Posterior vena cava (tissue), 2 donors: Measurements from ENCODE around the gene TNFSF4. TPM values are rescaled to one million over a fixed set of nuclear protein-coding genes. Genes with fewer than 3 reads are reported as not detected.
"Not testable (repeated sequence)": the region's sequence is repeated elsewhere in the genome, so short reads cannot be mapped to it uniquely, and the experiment has no call there.

Experiments used
- DNase-seq: peaks from one replicate; pipeline ENCODE4 v3.0.0-alpha.2; 2020; ENCODE audit warnings: low spot score
- intact Hi-C, 2 donors: fragments of 100-400 bp; cut with DNase I; formaldehyde crosslinking; loops; one replicate each; pipeline versions ENCODE4 v1.14.1 to v1.14.2; 2022 to 2023
- long read RNA-seq, 2 donors: library from polyadenylated mRNA; unstranded; transcript quantifications; one replicate each; pipeline ENCODE4 v2.0.0, GENCODE V29; 2020 to 2021
- total RNA-seq, 2 donors: library from RNA; stranded (reverse); fragmentation: NEBNext Ultra II Directional; extraction: Animal tissue kit (Norgen Biotek cat#: 25700); gene quantifications; one replicate each; pipeline ENCODE4 v1.2.1, GENCODE V29; 2021
- donor health status: DM: yes; HTN: yes; CAD: no.
- donor health status: DM: yes; HTN: yes; CAD: no.

TNFSF4 gene
- 1 to 10 TPM in 1 of 2 donors, under 1 TPM in 1; 0.57 to 1.2 TPM for total RNA-seq
- long read RNA-seq, donor 1, result 0 reads
- long read RNA-seq, donor 2, result 0 reads

GRCh38 chr1:173206816-173207568, at the start of gene TNFSF4:
Gene TNFSF4, minus strand, starts transcription at chr1:173207331. Its CDS starts 155 bp downstream, at chr1:173207176.
- intact Hi-C loops, result loop anchor here in 1 of 2 donors (5.0 to 10.0 kb wide), 2 partner anchors 390 to 462 kb away; no protein-coding TSS in a partner anchor
- no peak for DNase-seq

DNA sequence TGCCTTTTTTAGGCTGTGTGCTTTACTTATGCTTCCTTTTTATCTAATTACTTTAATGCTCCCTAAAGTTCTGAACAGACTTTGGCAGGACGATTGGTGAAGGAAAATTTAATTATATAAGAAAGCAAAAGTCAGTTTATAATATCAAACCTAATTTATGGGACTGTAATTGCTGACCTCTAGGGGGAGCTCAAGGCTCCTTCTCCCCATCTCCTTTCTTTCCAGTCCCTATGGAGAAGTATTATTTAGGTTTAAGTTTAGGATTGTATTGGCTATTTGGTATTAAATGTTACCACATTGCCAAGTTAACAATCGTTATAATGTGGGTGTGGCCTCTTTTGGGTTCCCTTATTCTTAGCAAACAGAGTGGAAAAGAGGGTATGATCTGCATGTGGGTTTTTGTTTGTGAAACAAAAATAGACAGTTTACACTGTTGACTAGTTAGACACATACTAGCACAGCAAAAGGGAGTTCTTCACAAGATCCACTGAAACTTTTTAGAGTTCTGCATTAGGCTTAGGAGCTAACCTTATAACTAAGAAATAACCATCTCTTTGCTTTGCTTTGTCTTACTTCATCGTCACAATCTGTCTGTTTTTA, 48.2 kb upstream of the TNFSF4 start:
- intact Hi-C loops, result no loop called here
- no peak for DNase-seq

DNA sequence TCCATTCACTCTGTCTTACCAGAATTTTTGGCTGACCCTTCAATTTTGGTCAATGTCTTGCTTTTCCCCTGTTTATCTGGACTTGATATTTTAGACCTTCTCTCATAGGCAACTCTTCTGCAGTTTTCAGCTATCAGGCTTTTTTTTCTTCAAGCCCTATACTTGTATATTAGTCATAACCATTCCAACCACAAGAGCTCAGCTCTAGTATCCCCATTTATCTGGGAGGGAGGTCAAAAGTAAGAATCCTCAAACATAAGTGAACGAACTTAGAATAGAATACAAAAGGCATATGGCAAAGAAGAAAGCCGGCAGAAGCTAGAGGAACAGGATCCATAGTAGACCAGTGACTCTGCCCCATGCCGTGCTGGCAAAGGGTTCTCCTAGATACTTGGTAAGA, 45.9 kb upstream of the TNFSF4 start:
- intact Hi-C loops, result no loop called here
- DNase-seq, result no peak

DNA sequence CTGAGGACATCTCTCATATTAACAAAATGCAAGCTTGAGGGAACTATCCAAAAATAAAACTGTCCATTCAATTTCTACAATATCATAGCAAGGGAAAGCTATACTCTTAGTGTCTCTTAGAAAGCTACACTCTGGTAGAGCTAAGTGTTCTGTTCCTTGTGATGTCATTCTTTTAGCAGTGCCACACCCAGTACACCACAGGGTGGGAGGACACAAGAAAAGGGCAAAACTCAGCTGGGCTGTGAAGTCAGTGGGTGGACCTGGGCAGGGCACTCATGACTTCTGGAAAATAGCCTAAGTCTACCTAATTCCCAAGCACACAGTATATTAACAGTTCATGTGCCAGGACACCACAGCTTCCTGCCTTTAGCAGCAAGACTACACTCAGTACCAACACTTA, 42.2 kb upstream of the TNFSF4 start:
- no peak for DNase-seq
- intact Hi-C loops, result no loop called here

DNA sequence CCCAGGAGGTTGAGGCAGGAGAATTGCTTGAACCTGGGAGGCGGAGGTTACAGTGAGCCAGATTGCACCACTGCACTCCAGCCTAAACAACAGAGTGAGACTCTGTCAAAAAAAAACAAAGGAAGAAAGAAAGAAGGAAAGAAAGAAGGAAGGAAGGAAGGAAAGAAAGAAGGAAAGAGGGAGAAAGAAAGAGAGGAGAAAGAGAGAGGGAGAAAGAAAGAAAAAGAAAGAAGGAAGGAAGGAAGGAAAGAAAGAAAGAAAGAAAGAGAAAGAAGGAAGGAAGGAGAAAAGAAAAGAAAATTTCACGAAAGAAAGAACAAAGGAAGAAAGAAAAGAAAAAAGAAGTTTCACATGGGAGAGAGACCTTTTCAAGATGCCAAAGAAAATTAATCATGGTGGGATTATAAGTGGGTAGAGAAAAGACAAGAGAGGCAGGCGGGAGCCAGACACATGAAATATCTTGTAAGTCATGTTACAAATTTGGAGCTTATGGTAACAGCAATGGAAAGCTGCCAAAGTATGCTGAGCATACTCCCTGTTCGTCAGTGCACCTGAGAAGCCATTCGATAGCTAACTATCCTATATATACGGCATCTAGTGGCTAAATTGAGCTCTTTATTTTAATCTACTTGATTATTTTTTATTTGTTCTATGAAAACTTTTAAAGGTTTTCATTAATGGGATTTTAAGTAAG, 41.3 kb upstream of the TNFSF4 start:
- intact Hi-C loops, result no loop called here
- no peak for DNase-seq

GRCh38 chr1:173245892-173246291, 38.8 kb upstream of the TNFSF4 start:
- intact Hi-C loops, result no loop called here
- no peak for DNase-seq

GRCh38 chr1:173243300-173243699, 36.2 kb upstream of the TNFSF4 start:
- no peak for DNase-seq
- intact Hi-C loops, result no loop called here

DNA sequence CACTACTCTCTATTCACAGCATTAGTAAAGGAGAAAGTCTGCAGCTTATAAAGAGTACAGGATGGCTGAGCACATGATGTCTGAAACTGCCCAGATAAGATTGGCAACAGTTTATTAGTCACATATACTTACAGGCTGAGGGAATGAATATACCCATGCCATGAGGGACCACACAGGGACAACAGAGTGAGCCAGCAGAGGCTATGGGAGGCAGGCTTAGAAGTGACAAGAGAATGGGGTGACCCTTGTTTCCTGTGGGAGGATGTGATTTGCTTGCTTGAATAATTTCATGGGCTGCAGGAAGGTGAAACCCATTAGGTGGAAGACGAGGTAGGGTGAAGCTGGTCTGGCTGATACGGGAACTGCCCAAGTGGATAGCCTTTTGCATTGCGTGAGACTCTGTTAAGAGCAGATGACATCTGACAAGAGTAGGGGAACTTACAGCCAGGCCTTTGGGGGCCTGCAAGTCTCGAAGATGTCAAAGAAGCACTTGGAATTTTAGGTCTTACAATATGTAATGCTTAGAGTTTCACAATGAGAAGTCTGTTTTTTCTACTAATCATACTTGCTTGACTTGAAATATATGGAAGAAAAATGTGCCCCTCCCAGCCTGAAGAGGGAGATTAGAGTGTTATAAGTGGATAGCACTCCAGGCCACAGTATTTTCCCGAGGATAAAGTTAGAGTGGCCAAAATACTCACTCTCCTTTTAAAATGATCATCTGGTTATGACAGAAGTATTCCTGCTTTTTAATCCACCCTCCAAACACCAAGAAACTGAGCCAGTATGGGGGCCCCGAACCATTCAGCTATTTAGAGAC, 34.6 kb upstream of the TNFSF4 start:
- no peak for DNase-seq
- intact Hi-C loops, result no loop called here

DNA sequence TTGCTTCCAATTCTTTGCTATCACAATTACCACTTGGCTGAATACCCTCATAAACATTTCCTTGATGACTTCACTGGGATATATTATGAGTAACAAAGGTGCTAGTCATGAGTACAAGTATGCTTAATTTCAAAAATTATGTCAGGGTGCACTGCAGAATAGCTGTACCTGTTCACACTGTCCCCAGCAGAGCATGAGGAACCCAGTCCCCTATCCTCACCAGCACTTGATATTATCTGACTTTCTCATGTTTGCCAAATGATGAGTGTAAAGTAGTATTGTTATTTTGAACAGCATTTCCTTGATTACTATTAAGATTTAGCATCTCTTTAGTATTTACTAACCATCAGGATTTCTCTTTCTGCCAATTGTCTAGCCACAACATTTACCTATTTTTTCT, 33.5 kb upstream of the TNFSF4 start:
- intact Hi-C loops, result no loop called here
- no peak for DNase-seq

DNA sequence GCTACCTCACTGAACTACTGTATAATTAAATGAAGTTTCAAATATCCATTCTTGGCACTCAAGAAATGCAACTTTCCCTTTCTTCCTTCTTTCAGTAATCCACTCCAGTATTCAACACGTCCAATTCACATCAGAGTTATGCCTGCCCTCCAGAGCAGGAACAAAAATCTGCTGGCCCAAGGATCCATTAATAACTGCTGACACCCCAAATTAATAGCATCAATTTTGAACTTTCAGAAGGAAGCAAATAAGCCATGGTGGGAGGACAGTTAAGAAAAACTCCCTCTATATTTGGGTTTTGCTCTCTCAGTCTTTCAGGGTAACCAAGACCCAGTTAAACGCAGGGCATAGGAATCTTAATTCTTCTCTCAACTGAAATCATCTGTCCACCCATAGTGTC, 31.9 kb upstream of the TNFSF4 start:
- intact Hi-C loops, result no loop called here
- DNase-seq, result no peak

DNA sequence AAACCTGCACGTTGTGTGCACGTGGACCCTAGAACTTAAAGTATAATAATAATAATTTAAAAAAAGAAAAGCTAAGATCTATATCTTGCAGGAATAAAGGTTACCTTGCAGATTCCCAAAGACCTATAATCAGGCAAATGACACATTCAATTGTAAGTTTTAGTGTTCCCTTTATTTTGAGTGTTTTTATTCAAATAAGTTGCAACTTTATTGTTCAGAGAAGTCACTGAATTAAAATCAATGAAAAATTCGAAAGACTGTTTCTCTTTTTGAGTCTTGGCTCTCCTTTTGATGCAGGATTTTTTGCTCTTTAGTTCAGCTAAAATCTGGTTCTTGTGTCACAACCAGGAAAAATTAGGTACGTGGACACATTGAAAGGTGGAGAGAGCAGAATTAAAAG, 27.8 kb upstream of the TNFSF4 start:
- intact Hi-C loops, result no loop called here
- no peak for DNase-seq

GRCh38 chr1:173234434-173234833, 27.3 kb upstream of the TNFSF4 start:
- intact Hi-C loops, DNase-seq: not testable (repeated sequence)

- intact Hi-C loops, DNase-seq: not testable (repeated sequence)
Observed at GRCh38 chr1:173229031-173229430, 21.9 kb upstream of the TNFSF4 start.

DNA sequence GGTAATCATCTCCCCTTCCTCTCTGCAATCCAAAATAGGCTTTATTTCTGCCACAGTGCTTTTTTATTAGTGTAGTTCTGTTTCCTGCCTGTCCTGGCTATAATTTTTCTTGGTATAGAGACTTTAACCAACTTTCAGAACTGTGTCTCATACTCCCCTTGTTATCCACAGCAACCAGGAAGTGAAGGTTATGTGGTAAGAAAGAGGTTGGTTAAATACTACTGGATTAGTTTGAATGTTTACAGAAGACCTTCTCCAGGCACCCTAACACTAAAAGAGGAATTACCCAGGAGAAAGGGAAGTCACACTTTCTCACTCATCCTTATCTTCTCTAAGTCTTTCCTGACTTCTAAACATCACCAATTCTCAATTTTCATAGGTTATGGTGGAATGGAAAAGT, 17.8 kb upstream of the TNFSF4 start:
- intact Hi-C loops, result no loop called here

GRCh38 chr1:173224280-173224892, 17.3 kb upstream of the TNFSF4 start:
- no peak for DNase-seq
- intact Hi-C loops, result no loop called here

More for the DNA sequence above, 17.8 kb upstream of the TNFSF4 start:
- no peak for DNase-seq

- intact Hi-C loops, result no loop called here
- DNase-seq, result no peak
Observed at GRCh38 chr1:173223031-173223380, 15.9 kb upstream of the TNFSF4 start.

GRCh38 chr1:173222149-173223030, 15.3 kb upstream of the TNFSF4 start:
- intact Hi-C loops, result no loop called here
- no peak for DNase-seq

GRCh38 chr1:173220157-173220556, 13.0 kb upstream of the TNFSF4 start:
- intact Hi-C loops, result no loop called here
- no peak for DNase-seq
